ENCODE results near the gene TRIM44. TPM values are rescaled to one million over a fixed set of nuclear protein-coding genes. Genes with fewer than 3 reads are reported as not detected.

Gene TRIM44
- total RNA-seq, 1 experiment from 2014 or later = 191 TPM

- no peak for DNase-seq (ENCODE audit: low spot score)
- intact Hi-C loops (cut with micrococcal nuclease; ENCODE audit: unreplicated experiment) = loop anchor here (5.0 kb wide), 1 partner anchor 319 kb away; the partner anchor contains the start of gene LDLRAD3
- no peak for TF ChIP-seq CTCF (conservative IDR thresholded peaks at IDR 0.05; ENCODE audit: low read depth, low read length)
- no peak for TF ChIP-seq EZH2 (IDR thresholded peaks at IDR 0.05; ENCODE audit: borderline replicate concordance, low read depth, low read length, poor library complexity, severe bottlenecking)
- Histone ChIP-seq H3K4me1 (ENCODE audit: insufficient read depth, low read length, poor library complexity, severe bottlenecking) (peaks cover 58% of the 10 kb centered on the region), H3K27ac (ENCODE audit: low read depth, low read length, poor library complexity, severe bottlenecking) (no peak overlapping the region), H3K4me3 (ENCODE audit: low read depth, low read length, poor library complexity, severe bottlenecking) (no peak overlapping the region), H3K36me3 (ENCODE audit: insufficient read depth, low read length, poor library complexity, severe bottlenecking) (no peaks in the 10 kb centered on the region), H3K27me3 (replicated peaks; ENCODE audit: insufficient read depth, low read depth, low read length, poor library complexity) (no peaks in the 10 kb centered on the region), H3K9me3 (ENCODE audit: low read depth, low read length, poor library complexity, severe bottlenecking) (no peaks in the 10 kb centered on the region)
- POLR2A ChIA-PET (ENCODE audit: low non-redundant PET) = no interaction called here
- CTCF ChIA-PET = interaction anchor here (0.8 kb wide), 1 partner anchor 198 kb away, joined by 8 read pairs; no protein-coding TSS in a partner anchor
- no TSS peak for BruUV-seq (replicated peaks)
These were observed 38.9 kb upstream of the TRIM44 start for GRCh38 chr11:35623621-35624168.

GRCh38 chr11:35624316-35624715, 38.3 kb upstream of the TRIM44 start:
- no TSS peak for BruUV-seq (replicated peaks)
- Histone ChIP-seq H3K36me3 (ENCODE audit: insufficient read depth, low read length, poor library complexity, severe bottlenecking) (no peaks in the 10 kb centered on the region), H3K4me3 (ENCODE audit: low read depth, low read length, poor library complexity, severe bottlenecking) (no peak overlapping the region), H3K9me3 (ENCODE audit: low read depth, low read length, poor library complexity, severe bottlenecking) (no peaks in the 10 kb centered on the region), H3K4me1 (ENCODE audit: insufficient read depth, low read length, poor library complexity, severe bottlenecking) (peaks cover 64% of the 10 kb centered on the region), H3K27me3 (replicated peaks; ENCODE audit: insufficient read depth, low read depth, low read length, poor library complexity) (no peaks in the 10 kb centered on the region), H3K27ac (ENCODE audit: low read depth, low read length, poor library complexity, severe bottlenecking) (no peak overlapping the region)
- TF ChIP-seq CTCF (conservative IDR thresholded peaks at IDR 0.05; ENCODE audit: low read depth, low read length) (no peak), EZH2 (IDR thresholded peaks at IDR 0.05; ENCODE audit: borderline replicate concordance, low read depth, low read length, poor library complexity, severe bottlenecking) (no peak)
- intact Hi-C loops (cut with micrococcal nuclease; ENCODE audit: unreplicated experiment) = loop anchor here (5.0 kb wide), 1 partner anchor 318 kb away; the partner anchor contains the start of gene LDLRAD3
- ChIA-PET CTCF (interaction anchor here (0.8 kb wide), 1 partner anchor 198 kb away, joined by 8 read pairs; no protein-coding TSS in a partner anchor), POLR2A (ENCODE audit: low non-redundant PET) (no interaction called here)
- DNase-seq (ENCODE audit: low spot score) = no peak

GRCh38 chr11:35624781-35625180, 37.8 kb upstream of the TRIM44 start:
- ChIA-PET POLR2A (ENCODE audit: low non-redundant PET) (no interaction called here), CTCF (no interaction called here)
- H3K27me3 ChIP-seq (replicated peaks; ENCODE audit: insufficient read depth, low read depth, low read length, poor library complexity) = no peaks in the 10 kb centered on the region
- H3K9me3 ChIP-seq (ENCODE audit: low read depth, low read length, poor library complexity, severe bottlenecking) = no peaks in the 10 kb centered on the region
- no peaks in the 10 kb centered on the region for H3K36me3 ChIP-seq (ENCODE audit: insufficient read depth, low read length, poor library complexity, severe bottlenecking)
- H3K4me3 ChIP-seq (ENCODE audit: low read depth, low read length, poor library complexity, severe bottlenecking) = no peak overlapping the region
- BruUV-seq (replicated peaks) = no TSS peak
- intact Hi-C loops (cut with micrococcal nuclease; ENCODE audit: unreplicated experiment) = loop anchor here (5.0 kb wide), 1 partner anchor 318 kb away; the partner anchor contains the start of gene LDLRAD3
- H3K27ac ChIP-seq (ENCODE audit: low read depth, low read length, poor library complexity, severe bottlenecking) = no peak overlapping the region
- DNase-seq (ENCODE audit: low spot score) = peak; percentile 57
- peaks cover 68% of the 10 kb centered on the region for H3K4me1 ChIP-seq (ENCODE audit: insufficient read depth, low read length, poor library complexity, severe bottlenecking)
- TF ChIP-seq CTCF (conservative IDR thresholded peaks at IDR 0.05; ENCODE audit: low read depth, low read length) = no peak
- TF ChIP-seq EZH2 (IDR thresholded peaks at IDR 0.05; ENCODE audit: borderline replicate concordance, low read depth, low read length, poor library complexity, severe bottlenecking) = no peak
